HCT116 (cell line): ENCODE results near the gene SNX13.

Experiments
- CEBPB ChIP-seq: IDR thresholded peaks from 2 replicates; pipeline ENCODE4 v1.6.1; 2012; ENCODE audit warnings: low read depth
- EZH2 ChIP-seq: fragments of 200-600 bp; sonication (generic); IDR thresholded peaks from 2 replicates; pipeline ENCODE4 v1.6.1; 2017; ENCODE audit warnings: antibody characterized with exemption, mixed run types
- RAD21 ChIP-seq: IDR thresholded peaks from 2 replicates; pipeline ENCODE4 v1.6.1; 2012; ENCODE audit warnings: low read depth, mild to moderate bottlenecking
- SP1 ChIP-seq: IDR thresholded peaks from 2 replicates; pipeline ENCODE4 v1.6.1; 2012; ENCODE audit warnings: low read depth
- TCF7L2 ChIP-seq: IDR thresholded peaks from 2 replicates; pipeline ENCODE4 v1.7.0; 2011; ENCODE audit warnings: borderline replicate concordance, inconsistent platforms; ENCODE audit not compliant: insufficient read depth, insufficient read length; ENCODE audit errors: extremely low read depth
- TF ChIP-seq, protein P1 (sequence below), 3 experiments: fragments of 200-600 bp in 1 of 3; sonication (generic) in 1 of 3; IDR thresholded peaks in 2 of 3; conservative IDR thresholded peaks in 1 of 3; 2 replicates each; pipeline ENCODE4 v1.5.1; 2012 to 2017; ENCODE audit warnings: low read depth in 2 of 3, low read length in 2 of 3, antibody characterized with exemption in 1 of 3, borderline replicate concordance in 1 of 3, control low read depth in 1 of 3, mild to moderate bottlenecking in 1 of 3, mixed read lengths in 1 of 3, mixed run types in 1 of 3, moderate library complexity in 1 of 3; ENCODE audit not compliant: insufficient read depth in 1 of 3
- TF ChIP-seq, protein P2 (sequence below): IDR thresholded peaks from 2 replicates; pipeline ENCODE4 v1.6.1; 2012

DNA sequence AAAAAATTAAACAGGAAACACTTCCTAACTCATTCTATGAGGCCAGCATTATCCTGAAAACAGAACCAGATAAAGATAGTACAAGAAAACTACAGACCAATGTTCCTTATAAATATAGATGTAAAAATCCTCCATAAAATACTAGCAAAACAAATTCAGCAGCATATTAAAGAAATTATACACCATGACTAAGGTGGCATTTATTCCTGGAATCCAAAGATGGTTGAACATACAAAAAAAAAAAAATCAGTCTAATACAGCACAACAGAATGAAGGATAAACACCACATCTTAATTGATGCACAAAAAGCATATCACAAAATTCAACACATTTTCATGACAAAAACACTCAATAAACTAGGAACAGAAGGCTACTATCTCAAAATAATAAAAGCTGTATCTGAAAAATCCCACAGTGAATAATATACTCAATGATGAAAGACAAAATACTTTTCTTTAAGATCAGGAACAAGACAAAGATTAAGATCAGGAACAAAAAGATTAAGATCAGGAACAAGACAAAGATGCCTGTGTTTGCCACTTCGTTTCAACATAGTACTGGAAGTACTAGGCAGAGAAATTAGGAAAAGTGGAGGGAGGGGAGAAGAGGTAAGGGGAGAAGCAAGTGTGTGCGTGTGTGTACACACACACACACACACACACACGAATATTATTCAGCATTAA lies 95.6 kb downstream of the SNX13 start:
- TF ChIP-seq, protein P1, sequence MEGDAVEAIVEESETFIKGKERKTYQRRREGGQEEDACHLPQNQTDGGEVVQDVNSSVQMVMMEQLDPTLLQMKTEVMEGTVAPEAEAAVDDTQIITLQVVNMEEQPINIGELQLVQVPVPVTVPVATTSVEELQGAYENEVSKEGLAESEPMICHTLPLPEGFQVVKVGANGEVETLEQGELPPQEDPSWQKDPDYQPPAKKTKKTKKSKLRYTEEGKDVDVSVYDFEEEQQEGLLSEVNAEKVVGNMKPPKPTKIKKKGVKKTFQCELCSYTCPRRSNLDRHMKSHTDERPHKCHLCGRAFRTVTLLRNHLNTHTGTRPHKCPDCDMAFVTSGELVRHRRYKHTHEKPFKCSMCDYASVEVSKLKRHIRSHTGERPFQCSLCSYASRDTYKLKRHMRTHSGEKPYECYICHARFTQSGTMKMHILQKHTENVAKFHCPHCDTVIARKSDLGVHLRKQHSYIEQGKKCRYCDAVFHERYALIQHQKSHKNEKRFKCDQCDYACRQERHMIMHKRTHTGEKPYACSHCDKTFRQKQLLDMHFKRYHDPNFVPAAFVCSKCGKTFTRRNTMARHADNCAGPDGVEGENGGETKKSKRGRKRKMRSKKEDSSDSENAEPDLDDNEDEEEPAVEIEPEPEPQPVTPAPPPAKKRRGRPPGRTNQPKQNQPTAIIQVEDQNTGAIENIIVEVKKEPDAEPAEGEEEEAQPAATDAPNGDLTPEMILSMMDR (IDR thresholded peaks at IDR 0.05 in 2 of 3, conservative IDR thresholded peaks at IDR 0.05 in 1 of 3; ENCODE audit: borderline replicate concordance in 1 of 3, insufficient read depth in 1 of 3, low read depth in 2 of 3, low read length in 2 of 3) = no peak
- no peak for TF ChIP-seq RAD21
- TF ChIP-seq TCF7L2 = no peak
- TF ChIP-seq CEBPB = no peak
- no peak for TF ChIP-seq EZH2
- TF ChIP-seq, protein P2, sequence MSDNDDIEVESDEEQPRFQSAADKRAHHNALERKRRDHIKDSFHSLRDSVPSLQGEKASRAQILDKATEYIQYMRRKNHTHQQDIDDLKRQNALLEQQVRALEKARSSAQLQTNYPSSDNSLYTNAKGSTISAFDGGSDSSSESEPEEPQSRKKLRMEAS = no peak
- no peak for TF ChIP-seq SP1
